A673 (cell line): ENCODE results near the gene KATNBL1. TPM values are rescaled to one million over a fixed set of nuclear protein-coding genes. Genes with fewer than 3 reads are reported as not detected.

Experiments used
- BruUV-seq: library from RNA; stranded (reverse); fragments of 400-500 nt; replicated peaks from 2 replicates; lab custom pipeline; 2021; lab: Mats Ljungman, UMichigan
- CTCF ChIA-PET: fragments of 300-600 bp; sonication (Branson Sonifier 250); formaldehyde crosslinking; loops from one replicate; lab custom pipeline; 2022; ENCODE audit warnings: antibody characterized with exemption; lab: Charles Lee
- POLR2A ChIA-PET: fragments of 300-600 bp; sonication (Branson Sonifier 250); formaldehyde crosslinking; loops from one replicate; lab custom pipeline; 2022; ENCODE audit warnings: antibody characterized with exemption; ENCODE audit not compliant: low non-redundant PET; lab: Charles Lee
- DNase-seq: peaks from one replicate; pipeline ENCODE4 v3.0.0-alpha.2; 2015; ENCODE audit warnings: low spot score
- H3K27ac ChIP-seq: fragments of 200-600 bp; sonication (generic); 2 replicates; pipeline ENCODE4 v1.5.1; 2016; ENCODE audit warnings: mixed run types, low read depth, mild to moderate bottlenecking, mixed read lengths, antibody characterized with exemption, low read length; ENCODE audit not compliant: poor library complexity, severe bottlenecking
- H3K27me3 ChIP-seq: fragments of 200-600 bp; sonication (generic); replicated peaks from 2 replicates; pipeline ENCODE4 v1.6.1; 2017; ENCODE audit warnings: mixed run types, low read depth, mild to moderate bottlenecking, mixed read lengths, antibody characterized with exemption, low read length; ENCODE audit not compliant: insufficient read depth, poor library complexity
- H3K36me3 ChIP-seq: fragments of 200-600 bp; sonication (generic); 2 replicates; pipeline ENCODE4 v1.6.1; 2016; ENCODE audit warnings: mixed run types, mild to moderate bottlenecking, mixed read lengths, antibody characterized with exemption, low read length; ENCODE audit not compliant: insufficient read depth, poor library complexity, severe bottlenecking
- H3K4me1 ChIP-seq: fragments of 200-600 bp; sonication (generic); 2 replicates; pipeline ENCODE4 v1.6.1; 2017; ENCODE audit warnings: mixed run types, mild to moderate bottlenecking, mixed read lengths, antibody characterized with exemption, low read length; ENCODE audit not compliant: insufficient read depth, poor library complexity, severe bottlenecking
- H3K4me3 ChIP-seq: fragments of 200-600 bp; sonication (generic); 2 replicates; pipeline ENCODE4 v1.5.1; 2016; ENCODE audit warnings: low read depth, mixed run types, mild to moderate bottlenecking, mixed read lengths, low read length; ENCODE audit not compliant: poor library complexity, severe bottlenecking
- H3K9me3 ChIP-seq: fragments of 200-600 bp; sonication (generic); 2 replicates; pipeline ENCODE4 v1.6.1; 2016; ENCODE audit warnings: mixed run types, low read depth, mild to moderate bottlenecking, mixed read lengths, antibody characterized with exemption, low read length; ENCODE audit not compliant: poor library complexity, severe bottlenecking
- EZH2 ChIP-seq: fragments of 200-600 bp; sonication (generic); IDR thresholded peaks from 2 replicates; pipeline ENCODE4 v1.6.1; 2017; ENCODE audit warnings: borderline replicate concordance, low read depth, mild to moderate bottlenecking, mixed read lengths, antibody characterized with exemption, low read length; ENCODE audit not compliant: poor library complexity, severe bottlenecking
- intact Hi-C: fragments of 100-400 bp; cut with micrococcal nuclease; formaldehyde crosslinking; loops from one replicate; pipeline ENCODE4 v1.10.0; 2022; ENCODE audit not compliant: unreplicated experiment
- total RNA-seq: library from RNA; stranded (reverse); gene quantifications from 2 replicates; pipeline ENCODE4 v1.2.3, GENCODE V29; 2021
- TF ChIP-seq, protein P1 (sequence below): fragments of 300-800, 200-600 bp; sonication (generic); conservative IDR thresholded peaks from 2 replicates; pipeline ENCODE4 v1.5.1; 2017; ENCODE audit warnings: low read depth, mild to moderate bottlenecking, antibody characterized with exemption, low read length, moderate library complexity, mixed read lengths

KATNBL1 gene
- total RNA-seq, 1 experiment from 2014 or later = 55.1 TPM

DNA sequence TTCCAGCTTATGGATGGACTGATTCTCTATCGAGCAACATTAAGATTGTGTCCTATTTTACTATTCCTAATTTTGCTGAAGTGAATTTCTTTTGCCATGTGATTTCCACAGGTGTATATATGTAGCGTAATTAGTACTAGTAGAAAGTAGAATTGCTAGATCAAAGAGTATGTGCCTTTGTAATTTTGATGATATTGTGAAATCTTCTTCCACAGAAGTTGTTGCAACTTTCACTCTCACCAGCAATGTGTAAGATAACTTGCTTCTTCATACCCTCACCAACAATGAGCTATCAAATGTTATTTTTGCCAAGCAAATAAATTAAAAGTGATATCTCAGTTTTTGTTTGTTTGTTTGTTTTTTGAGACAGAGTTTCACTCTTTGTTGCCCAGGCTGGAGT is 102.6 kb downstream of the KATNBL1 start:
- ChIA-PET POLR2A (no interaction called here), CTCF (no interaction called here)
- Histone ChIP-seq H3K36me3 (no peaks in the 10 kb centered on the region), H3K27me3 (no peaks in the 10 kb centered on the region), H3K9me3 (no peaks in the 10 kb centered on the region), H3K4me3 (no peak overlapping the region), H3K27ac (no peak overlapping the region), H3K4me1 (peaks cover 7% of the 10 kb centered on the region)
- no TSS peak for BruUV-seq
- TF ChIP-seq, protein P1, sequence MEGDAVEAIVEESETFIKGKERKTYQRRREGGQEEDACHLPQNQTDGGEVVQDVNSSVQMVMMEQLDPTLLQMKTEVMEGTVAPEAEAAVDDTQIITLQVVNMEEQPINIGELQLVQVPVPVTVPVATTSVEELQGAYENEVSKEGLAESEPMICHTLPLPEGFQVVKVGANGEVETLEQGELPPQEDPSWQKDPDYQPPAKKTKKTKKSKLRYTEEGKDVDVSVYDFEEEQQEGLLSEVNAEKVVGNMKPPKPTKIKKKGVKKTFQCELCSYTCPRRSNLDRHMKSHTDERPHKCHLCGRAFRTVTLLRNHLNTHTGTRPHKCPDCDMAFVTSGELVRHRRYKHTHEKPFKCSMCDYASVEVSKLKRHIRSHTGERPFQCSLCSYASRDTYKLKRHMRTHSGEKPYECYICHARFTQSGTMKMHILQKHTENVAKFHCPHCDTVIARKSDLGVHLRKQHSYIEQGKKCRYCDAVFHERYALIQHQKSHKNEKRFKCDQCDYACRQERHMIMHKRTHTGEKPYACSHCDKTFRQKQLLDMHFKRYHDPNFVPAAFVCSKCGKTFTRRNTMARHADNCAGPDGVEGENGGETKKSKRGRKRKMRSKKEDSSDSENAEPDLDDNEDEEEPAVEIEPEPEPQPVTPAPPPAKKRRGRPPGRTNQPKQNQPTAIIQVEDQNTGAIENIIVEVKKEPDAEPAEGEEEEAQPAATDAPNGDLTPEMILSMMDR = no peak
- no peak for TF ChIP-seq EZH2
- DNase-seq = no peak
- intact Hi-C loops = loop anchor here (10.0 kb wide), 1 partner anchor 257 kb away; the partner anchor contains the start of gene LPCAT4

DNA sequence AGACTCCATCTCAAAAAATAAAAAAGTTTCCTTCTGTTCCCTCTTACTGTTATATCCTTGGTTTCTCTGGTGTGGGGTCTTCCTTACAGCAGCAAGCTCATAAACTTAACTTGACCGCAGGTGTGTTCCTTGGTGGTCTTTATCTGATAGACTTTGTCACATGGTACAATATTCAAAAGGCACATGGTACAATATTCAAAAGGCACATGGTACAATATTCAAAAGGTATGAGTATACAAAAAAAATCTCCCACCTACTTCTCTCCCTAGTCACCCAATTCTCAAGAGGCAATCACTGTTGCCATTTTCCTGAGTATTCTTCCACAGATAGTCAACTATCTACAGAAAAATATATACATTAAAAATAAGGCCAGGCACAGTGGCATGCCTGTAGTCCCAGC is 103.5 kb downstream of the KATNBL1 start:
- POLR2A ChIA-PET = no interaction called here
- no peak for DNase-seq
- Histone ChIP-seq H3K36me3 (no peaks in the 10 kb centered on the region), H3K27me3 (no peaks in the 10 kb centered on the region), H3K4me3 (no peak overlapping the region), H3K27ac (no peak overlapping the region), H3K9me3 (no peaks in the 10 kb centered on the region), H3K4me1 (peaks cover 7% of the 10 kb centered on the region)
- no TSS peak for BruUV-seq
- intact Hi-C loops = loop anchor here (10.0 kb wide), 1 partner anchor 258 kb away; the partner anchor contains the start of gene LPCAT4
- TF ChIP-seq EZH2 = no peak
- TF ChIP-seq, protein P1 = no peak
- CTCF ChIA-PET = no interaction called here

DNA sequence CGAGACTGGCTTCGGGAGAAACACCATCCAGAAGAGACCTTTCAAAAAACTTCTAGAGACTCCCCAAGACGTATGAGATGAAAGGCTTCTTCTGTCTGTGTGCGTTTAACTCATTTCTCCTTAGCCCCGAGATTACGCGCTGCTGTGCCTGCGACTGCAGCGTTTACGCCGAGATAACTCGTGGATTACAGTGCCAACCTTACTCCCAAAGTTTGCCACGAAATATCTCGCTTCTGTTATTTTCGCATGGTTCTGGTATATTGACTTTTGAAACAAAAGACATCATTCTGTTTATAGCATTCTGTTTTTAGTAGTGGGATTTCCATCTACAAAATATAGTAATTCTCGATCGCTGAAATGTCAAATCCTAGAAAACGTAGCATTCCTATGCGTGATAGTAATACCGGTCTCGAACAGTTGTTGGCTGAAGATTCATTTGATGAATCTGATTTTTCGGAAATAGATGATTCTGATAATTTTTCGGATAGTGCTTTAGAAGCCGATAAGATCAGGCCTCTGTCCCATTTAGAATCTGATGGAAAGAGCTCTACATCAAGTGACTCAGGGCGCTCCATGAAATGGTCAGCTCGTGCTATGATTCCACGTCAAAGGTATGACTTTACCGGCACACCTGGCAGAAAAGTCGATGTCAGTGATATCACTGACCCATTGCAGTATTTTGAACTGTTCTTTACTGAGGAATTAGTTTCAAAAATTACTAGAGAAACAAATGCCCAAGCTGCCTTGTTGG is 107.5 kb downstream of the KATNBL1 start:
- H3K36me3 ChIP-seq = no peaks in the 10 kb centered on the region
- no peak for DNase-seq
- peaks cover 7% of the 10 kb centered on the region for H3K4me1 ChIP-seq
- intact Hi-C loops = loop anchor here (10.0 kb wide), 1 partner anchor 262 kb away; the partner anchor contains the start of gene LPCAT4
- no peaks in the 10 kb centered on the region for H3K9me3 ChIP-seq
- H3K27ac ChIP-seq = peak overlapping the region; percentile 83
- TF ChIP-seq, protein P1 = no peak
- no peak for TF ChIP-seq EZH2
- no peaks in the 10 kb centered on the region for H3K27me3 ChIP-seq
- CTCF ChIA-PET = interaction anchor here (0.5 kb wide), 1 partner anchor 154 kb away, joined by 8 read pairs; no protein-coding TSS in a partner anchor
- peak overlapping the region; percentile 79 for H3K4me3 ChIP-seq
- POLR2A ChIA-PET = interaction anchor here (0.6 kb wide), 1 partner anchor 108 kb away, joined by 4 read pairs; the partner anchor contains the start of gene KATNBL1
- TSS peak; percentile 76 for BruUV-seq
